ENCODE measurements around the gene MORN5.

MORN5 gene

DNA sequence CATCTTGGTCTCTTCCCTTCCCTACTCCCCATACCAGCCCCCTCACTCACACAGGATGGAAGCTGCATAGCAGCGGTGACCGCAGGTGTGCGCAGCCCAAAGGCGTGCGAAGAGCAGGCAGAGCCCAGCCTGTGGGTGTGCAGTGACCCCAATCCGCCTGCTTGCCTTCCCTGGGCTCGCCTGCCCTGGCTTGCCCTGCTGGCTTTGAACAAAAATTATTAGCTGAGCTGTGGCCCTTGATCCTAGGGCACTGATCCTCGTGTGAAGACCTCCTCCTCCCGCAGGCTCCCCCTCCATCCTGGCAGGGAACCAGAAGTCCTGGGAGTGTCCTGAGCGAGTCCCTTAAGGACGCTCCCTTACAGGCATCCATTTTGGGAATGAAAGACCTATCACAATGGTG, 31.9 kb downstream of the MORN5 start:
- Histone ChIP-seq H2BK12ac (ENCODE audit: low read length in 2 of 2) (no peak overlapping the region), H3K4ac (ENCODE audit: low read depth in 1 of 2, low read length in 2 of 2) (no peak overlapping the region), H3K18ac (ENCODE audit: low read depth in 1 of 2, low read length in 2 of 2) (no peak overlapping the region), H3K27me3 (ENCODE audit: control insufficient read depth in 1 of 2, insufficient read depth in 1 of 2, low read length in 2 of 2) (peaks cover 8 to 25% of the 10 kb centered on the region in 2 experiments), H4K91ac (ENCODE audit: low read length) (no peak overlapping the region), H3K36me3 (ENCODE audit: control insufficient read depth in 1 of 2, insufficient read depth in 2 of 2, low read depth in 1 of 2, low read length in 2 of 2) (no peaks in the 10 kb centered on the region), H2BK120ac (ENCODE audit: low read depth, low read length) (no peak overlapping the region), H3K9me3 (ENCODE audit: control insufficient read depth, low read length) (no peaks in the 10 kb centered on the region), H3K9ac (ENCODE audit: low read length) (no peak overlapping the region), H2AFZ (ENCODE audit: low read depth, low read length) (no peak overlapping the region), H3K27ac (ENCODE audit: low read length, poor library complexity, severe bottlenecking) (no peak overlapping the region), H3K4me2 (ENCODE audit: low read length, poor library complexity, severe bottlenecking) (no peak overlapping the region), H3K4me3 (ENCODE audit: insufficient read depth in 1 of 2, low read depth in 1 of 2, low read length in 2 of 2) (no peak overlapping the region), H2AK5ac (ENCODE audit: low read length, severe bottlenecking) (no peak overlapping the region), H2BK5ac (ENCODE audit: low read depth, low read length, poor library complexity, severe bottlenecking) (no peak overlapping the region), H3K23ac (ENCODE audit: low read length in 2 of 2) (no peak overlapping the region), H3K14ac (ENCODE audit: low read length in 2 of 2) (no peak overlapping the region), H2BK15ac (ENCODE audit: low read depth, poor library complexity, severe bottlenecking) (no peak overlapping the region), H3K79me1 (replicated peaks; ENCODE audit: low read length, poor library complexity, severe bottlenecking) (no peaks in the 10 kb centered on the region), H4K8ac (ENCODE audit: low read length) (no peak overlapping the region), H3K4me1 (ENCODE audit: control insufficient read depth, insufficient read depth, low read depth, low read length) (no peaks in the 10 kb centered on the region)
- WGBS, result 75% methylated on average over 11 of the region's 11 CpGs
- DNase-seq, result no peak

DNA sequence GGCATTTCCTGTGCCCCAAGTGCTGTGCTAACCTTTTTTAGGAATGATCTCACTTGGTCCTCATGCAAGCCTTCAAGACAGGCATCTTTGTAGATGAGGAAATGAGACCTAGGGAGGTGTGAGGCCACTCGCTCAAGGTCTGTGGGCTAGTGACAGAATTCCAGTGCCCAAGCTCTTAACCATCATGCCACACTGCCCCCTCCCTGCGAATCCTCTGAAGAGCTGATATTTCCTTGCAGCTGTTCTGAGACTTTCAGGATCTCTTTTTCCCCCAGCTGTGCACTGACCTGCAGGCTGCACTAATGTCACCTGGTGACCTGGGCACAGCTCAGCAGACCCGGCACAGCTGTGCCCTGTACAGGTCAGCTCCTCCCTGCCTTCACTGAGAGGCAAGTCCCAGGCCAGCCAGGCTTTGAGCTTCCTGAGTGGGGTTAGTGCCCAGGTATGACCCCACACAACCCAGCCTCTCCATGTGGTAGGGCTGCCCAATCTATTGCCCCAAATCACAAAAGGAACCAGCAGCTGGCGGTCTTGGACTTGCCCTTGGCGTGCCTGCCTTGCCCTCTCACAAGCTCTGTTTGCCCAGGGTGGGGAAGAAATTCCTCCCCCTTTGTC, 32.7 kb downstream of the MORN5 start:
- Histone ChIP-seq H3K4me3 (ENCODE audit: insufficient read depth in 1 of 2, low read depth in 1 of 2, low read length in 2 of 2) (no peak overlapping the region), H3K4me1 (ENCODE audit: control insufficient read depth, insufficient read depth, low read depth, low read length) (peaks cover under 1% of the 10 kb centered on the region), H3K4me2 (ENCODE audit: low read length, poor library complexity, severe bottlenecking) (no peak overlapping the region), H3K36me3 (ENCODE audit: control insufficient read depth in 1 of 2, insufficient read depth in 2 of 2, low read depth in 1 of 2, low read length in 2 of 2) (no peaks in the 10 kb centered on the region), H2BK120ac (ENCODE audit: low read depth, low read length) (no peak overlapping the region), H2AK5ac (ENCODE audit: low read length, severe bottlenecking) (no peak overlapping the region), H2BK15ac (ENCODE audit: low read depth, poor library complexity, severe bottlenecking) (no peak overlapping the region), H3K27me3 (ENCODE audit: control insufficient read depth in 1 of 2, insufficient read depth in 1 of 2, low read length in 2 of 2) (peaks cover 11 to 29% of the 10 kb centered on the region in 2 experiments), H3K4ac (ENCODE audit: low read depth in 1 of 2, low read length in 2 of 2) (no peak overlapping the region), H3K14ac (ENCODE audit: low read length in 2 of 2) (peak overlapping the region in 1 of 2 experiments; percentile 62), H3K23ac (ENCODE audit: low read length in 2 of 2) (no peak overlapping the region), H3K9me3 (ENCODE audit: control insufficient read depth, low read length) (no peaks in the 10 kb centered on the region), H2AFZ (ENCODE audit: low read depth, low read length) (no peak overlapping the region), H4K91ac (ENCODE audit: low read length) (no peak overlapping the region), H2BK12ac (ENCODE audit: low read length in 2 of 2) (no peak overlapping the region), H3K27ac (ENCODE audit: low read length, poor library complexity, severe bottlenecking) (no peak overlapping the region), H2BK5ac (ENCODE audit: low read depth, low read length, poor library complexity, severe bottlenecking) (no peak overlapping the region), H3K79me1 (replicated peaks; ENCODE audit: low read length, poor library complexity, severe bottlenecking) (no peaks in the 10 kb centered on the region), H3K9ac (ENCODE audit: low read length) (no peak overlapping the region), H4K8ac (ENCODE audit: low read length) (no peak overlapping the region), H3K18ac (ENCODE audit: low read depth in 1 of 2, low read length in 2 of 2) (no peak overlapping the region)
- 82% methylated on average over 5 of the region's 5 CpGs for WGBS
- DNase-seq, result no peak

DNA sequence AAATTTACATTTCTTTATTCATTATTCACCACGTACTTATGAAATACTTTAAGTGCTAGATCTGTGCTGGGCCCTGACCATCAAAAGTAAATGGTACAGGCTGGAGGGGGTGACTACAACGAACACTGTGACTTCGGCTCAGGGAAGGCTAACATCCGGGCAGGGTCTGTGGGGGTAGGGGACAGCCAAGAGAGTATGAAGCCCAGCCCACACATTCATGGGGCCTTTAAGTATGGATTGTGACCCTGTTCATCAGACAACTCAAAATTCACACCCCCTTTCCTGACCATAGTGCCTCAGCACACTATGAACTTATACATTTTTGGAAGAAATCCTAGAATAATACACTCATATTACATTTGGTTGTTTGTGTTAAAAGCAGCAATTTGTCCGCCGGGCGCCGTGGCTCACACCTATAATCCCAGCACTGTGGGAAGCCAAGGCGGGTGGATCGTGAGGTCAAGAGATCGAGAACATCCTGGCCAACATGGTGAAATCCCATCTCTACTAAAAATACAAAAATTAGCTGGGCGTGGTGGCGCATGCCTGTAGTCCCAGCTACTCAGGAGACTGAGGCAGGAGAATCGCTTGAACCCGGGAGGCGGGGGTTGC, 33.3 kb downstream of the MORN5 start:
- H3K4me1 ChIP-seq (ENCODE audit: control insufficient read depth, insufficient read depth, low read depth, low read length), result peaks cover 1% of the 10 kb centered on the region
- H2BK5ac ChIP-seq (ENCODE audit: low read depth, low read length, poor library complexity, severe bottlenecking), result no peak overlapping the region
- no peak overlapping the region for H3K18ac ChIP-seq (ENCODE audit: low read depth in 1 of 2, low read length in 2 of 2)
- H3K79me1 ChIP-seq (replicated peaks; ENCODE audit: low read length, poor library complexity, severe bottlenecking), result no peaks in the 10 kb centered on the region
- H3K4ac ChIP-seq (ENCODE audit: low read depth in 1 of 2, low read length in 2 of 2), result no peak overlapping the region
- DNase-seq, result no peak
- no peak overlapping the region for H3K14ac ChIP-seq (ENCODE audit: low read length in 2 of 2)
- no peak overlapping the region for H3K23ac ChIP-seq (ENCODE audit: low read length in 2 of 2)
- 84% methylated on average over 13 of the region's 16 CpGs for WGBS
- peaks cover 18 to 36% of the 10 kb centered on the region in 2 experiments for H3K27me3 ChIP-seq (ENCODE audit: control insufficient read depth in 1 of 2, insufficient read depth in 1 of 2, low read length in 2 of 2)
- no peak overlapping the region for H4K91ac ChIP-seq (ENCODE audit: low read length)
- H2BK15ac ChIP-seq (ENCODE audit: low read depth, poor library complexity, severe bottlenecking), result no peak overlapping the region
- no peak overlapping the region for H2BK12ac ChIP-seq (ENCODE audit: low read length in 2 of 2)
- no peak overlapping the region for H3K4me2 ChIP-seq (ENCODE audit: low read length, poor library complexity, severe bottlenecking)
- H3K27ac ChIP-seq (ENCODE audit: low read length, poor library complexity, severe bottlenecking), result no peak overlapping the region
- H4K8ac ChIP-seq (ENCODE audit: low read length), result no peak overlapping the region
- no peak overlapping the region for H3K4me3 ChIP-seq (ENCODE audit: insufficient read depth in 1 of 2, low read depth in 1 of 2, low read length in 2 of 2)
- H3K9me3 ChIP-seq (ENCODE audit: control insufficient read depth, low read length), result no peaks in the 10 kb centered on the region
- H2AK5ac ChIP-seq (ENCODE audit: low read length, severe bottlenecking), result no peak overlapping the region
- H3K36me3 ChIP-seq (ENCODE audit: control insufficient read depth in 1 of 2, insufficient read depth in 2 of 2, low read depth in 1 of 2, low read length in 2 of 2), result no peaks in the 10 kb centered on the region
- H2AFZ ChIP-seq (ENCODE audit: low read depth, low read length), result no peak overlapping the region
- H2BK120ac ChIP-seq (ENCODE audit: low read depth, low read length), result no peak overlapping the region
- H3K9ac ChIP-seq (ENCODE audit: low read length), result no peak overlapping the region

DNA sequence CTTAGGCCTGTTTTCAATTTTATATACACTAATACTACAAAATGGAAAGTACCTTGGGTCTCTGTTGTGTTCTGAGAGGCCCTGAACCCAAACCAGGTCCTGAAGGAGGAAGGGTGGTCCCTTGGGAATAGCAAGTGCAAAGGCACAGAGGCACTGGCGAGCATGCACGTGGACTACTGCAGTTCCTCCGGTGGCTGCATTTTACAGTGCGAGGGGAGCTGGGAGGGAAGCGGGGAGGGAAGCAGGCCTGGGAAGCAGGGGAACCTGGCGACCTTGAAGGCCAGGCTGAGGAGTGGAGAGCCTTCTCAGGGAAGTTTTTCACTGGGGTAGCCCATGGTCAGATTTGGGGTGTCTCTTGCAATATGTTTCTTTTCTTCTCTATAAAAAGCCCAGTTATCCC, 33.9 kb downstream of the MORN5 start:
- H3K27ac ChIP-seq (ENCODE audit: low read length, poor library complexity, severe bottlenecking), result no peak overlapping the region
- 68% methylated on average over 6 of the region's 6 CpGs for WGBS

More for the DNA sequence above, 33.9 kb downstream of the MORN5 start:
- Histone ChIP-seq H2AFZ (ENCODE audit: low read depth, low read length) (no peak overlapping the region), H3K4me2 (ENCODE audit: low read length, poor library complexity, severe bottlenecking) (no peak overlapping the region), H3K36me3 (ENCODE audit: control insufficient read depth in 1 of 2, insufficient read depth in 2 of 2, low read depth in 1 of 2, low read length in 2 of 2) (no peaks in the 10 kb centered on the region), H3K18ac (ENCODE audit: low read depth in 1 of 2, low read length in 2 of 2) (no peak overlapping the region), H3K9ac (ENCODE audit: low read length) (no peak overlapping the region), H3K14ac (ENCODE audit: low read length in 2 of 2) (no peak overlapping the region), H3K9me3 (ENCODE audit: control insufficient read depth, low read length) (no peaks in the 10 kb centered on the region), H2AK5ac (ENCODE audit: low read length, severe bottlenecking) (no peak overlapping the region), H2BK5ac (ENCODE audit: low read depth, low read length, poor library complexity, severe bottlenecking) (no peak overlapping the region), H4K8ac (ENCODE audit: low read length) (no peak overlapping the region), H4K91ac (ENCODE audit: low read length) (no peak overlapping the region), H3K4ac (ENCODE audit: low read depth in 1 of 2, low read length in 2 of 2) (no peak overlapping the region), H3K23ac (ENCODE audit: low read length in 2 of 2) (no peak overlapping the region), H3K27me3 (ENCODE audit: control insufficient read depth in 1 of 2, insufficient read depth in 1 of 2, low read length in 2 of 2) (peaks cover 23 to 37% of the 10 kb centered on the region in 2 experiments), H3K4me3 (ENCODE audit: insufficient read depth in 1 of 2, low read depth in 1 of 2, low read length in 2 of 2) (no peak overlapping the region), H3K79me1 (replicated peaks; ENCODE audit: low read length, poor library complexity, severe bottlenecking) (no peaks in the 10 kb centered on the region), H3K4me1 (ENCODE audit: control insufficient read depth, insufficient read depth, low read depth, low read length) (peaks cover 1% of the 10 kb centered on the region), H2BK15ac (ENCODE audit: low read depth, poor library complexity, severe bottlenecking) (no peak overlapping the region), H2BK120ac (ENCODE audit: low read depth, low read length) (no peak overlapping the region), H2BK12ac (ENCODE audit: low read length in 2 of 2) (no peak overlapping the region)
- no peak for DNase-seq

Measured in mesenchymal stem cell (in vitro differentiated cells and primary cell).